GM12891 (cell line): ENCODE results near the gene SLC9C2.

ENCODE experiments used
- PAX5 ChIP-seq: IDR thresholded peaks from 2 replicates; pipeline ENCODE4 v1.6.1; 2011; ENCODE audit warnings: low read length, moderate library complexity, mild to moderate bottlenecking; ENCODE audit not compliant: insufficient read depth, severe bottlenecking
- POLR2A ChIP-seq: IDR thresholded peaks from 2 replicates; pipeline ENCODE4 v1.6.1; 2011; ENCODE audit warnings: low read depth, low read length, control low read depth
- POLR2AphosphoS5 ChIP-seq: IDR thresholded peaks from 2 replicates; pipeline ENCODE4 v1.6.1; 2011; ENCODE audit warnings: low read depth, low read length, control low read depth
- POU2F2 ChIP-seq: IDR thresholded peaks from 2 replicates; pipeline ENCODE4 v1.6.1; 2011; ENCODE audit warnings: low read depth, mild to moderate bottlenecking, control low read depth, low read length, moderate library complexity
- SPI1 ChIP-seq: IDR thresholded peaks from 2 replicates; pipeline ENCODE4 v1.6.1; 2011; ENCODE audit warnings: low read depth, low read length, control low read depth
- TAF1 ChIP-seq: IDR thresholded peaks from 2 replicates; pipeline ENCODE4 v1.6.1; 2011; ENCODE audit warnings: low read depth, low read length, control low read depth

DNA sequence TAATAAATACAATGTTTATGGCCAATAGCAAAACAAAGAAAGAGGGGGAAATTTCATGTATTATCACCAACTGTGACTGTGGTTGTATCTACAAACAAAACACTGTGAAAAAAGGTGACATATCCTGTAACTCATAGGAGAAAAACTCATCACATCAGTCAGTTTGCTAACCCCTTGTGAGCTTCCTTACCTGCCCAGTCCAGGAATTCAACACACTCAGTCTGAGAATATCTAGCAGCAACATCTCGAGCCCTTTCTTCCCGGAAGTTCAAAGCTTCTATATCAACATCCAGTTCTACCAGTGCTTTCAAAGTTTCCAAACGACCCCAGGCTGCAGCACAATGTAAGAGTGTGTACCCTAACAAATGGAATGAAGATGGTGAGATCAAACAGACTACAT is 43.8 kb upstream of the SLC9C2 start:
- TF ChIP-seq POLR2AphosphoS5 (no peak), TAF1 (no peak), POLR2A (no peak), POU2F2 (no peak), SPI1 (no peak), PAX5 (no peak)
